HL-60 (cell line): ENCODE data around the gene KSR2.
"Not testable (repeated sequence)": the region's sequence is repeated elsewhere in the genome, so short reads cannot be mapped to it uniquely, and the experiment has no call there.

ENCODE experiments used
- DNase-seq, 2 experiments: peaks; one replicate each; pipeline ENCODE4 v3.0.0-alpha.2; 2010 to 2020; ENCODE audit warnings: low read depth in 1 of 2, low spot score in 1 of 2
- H3K27ac ChIP-seq: fragments of 250-450 bp; sonication (Bioruptor Pico); replicated peaks from 2 replicates; pipeline ENCODE4 v1.5.1; 2020; ENCODE audit warnings: mild to moderate bottlenecking, moderate library complexity
- H3K27me3 ChIP-seq: fragments of 250-450 bp; sonication (Bioruptor Pico); 2 replicates; pipeline ENCODE4 v1.5.1; 2021; ENCODE audit warnings: mild to moderate bottlenecking, moderate library complexity; ENCODE audit not compliant: insufficient read depth, poor library complexity, severe bottlenecking
- H3K4me3 ChIP-seq: replicated peaks from 2 replicates; pipeline ENCODE4 v1.5.1; 2011; ENCODE audit warnings: mild to moderate bottlenecking, control low read depth, low read length; ENCODE audit not compliant: insufficient read depth
- CTCF ChIP-seq: IDR thresholded peaks from one replicate; pipeline ENCODE4 v1.5.1; 2011; ENCODE audit warnings: low read length, control low read depth, inconsistent platforms; ENCODE audit not compliant: insufficient read depth
- GABPA ChIP-seq: IDR thresholded peaks from 2 replicates; pipeline ENCODE4 v1.6.1; 2012; ENCODE audit warnings: low read depth
- POLR2AphosphoS5 ChIP-seq: IDR thresholded peaks from 2 replicates; pipeline ENCODE4 v1.6.1; 2012; ENCODE audit warnings: low read depth
- REST ChIP-seq: IDR thresholded peaks from 2 replicates; pipeline ENCODE4 v1.6.1; 2012; ENCODE audit warnings: low read depth; ENCODE audit not compliant: insufficient replicate concordance
- SPI1 ChIP-seq: IDR thresholded peaks from 2 replicates; pipeline ENCODE4 v1.6.1; 2012; ENCODE audit warnings: low read depth, mild to moderate bottlenecking, borderline replicate concordance

Gene KSR2

GRCh38 chr12:117875744-117876435, 92.9 kb downstream of the KSR2 start:
- TF ChIP-seq POLR2AphosphoS5 (no peak), REST (no peak), CTCF (no peak), SPI1 (no peak), GABPA (no peak)
- H3K27me3 ChIP-seq, result peaks cover 10% of the 10 kb centered on the region
- H3K4me3 ChIP-seq, result no peak overlapping the region
- H3K27ac ChIP-seq, result no peak overlapping the region
- DNase-seq, result no peak

- TF ChIP-seq POLR2AphosphoS5, result no peak
- TF ChIP-seq GABPA, result no peak
- TF ChIP-seq SPI1, result no peak
- peak; percentile 74 for TF ChIP-seq CTCF
- TF ChIP-seq REST, result no peak
- Histone ChIP-seq H3K27ac (no peak overlapping the region), H3K27me3 (peaks cover 10% of the 10 kb centered on the region), H3K4me3 (no peak overlapping the region)
- DNase-seq, result peak; percentile 22 to 46
These were observed 93.9 kb downstream of the KSR2 start for GRCh38 chr12:117874842-117875434.

DNA sequence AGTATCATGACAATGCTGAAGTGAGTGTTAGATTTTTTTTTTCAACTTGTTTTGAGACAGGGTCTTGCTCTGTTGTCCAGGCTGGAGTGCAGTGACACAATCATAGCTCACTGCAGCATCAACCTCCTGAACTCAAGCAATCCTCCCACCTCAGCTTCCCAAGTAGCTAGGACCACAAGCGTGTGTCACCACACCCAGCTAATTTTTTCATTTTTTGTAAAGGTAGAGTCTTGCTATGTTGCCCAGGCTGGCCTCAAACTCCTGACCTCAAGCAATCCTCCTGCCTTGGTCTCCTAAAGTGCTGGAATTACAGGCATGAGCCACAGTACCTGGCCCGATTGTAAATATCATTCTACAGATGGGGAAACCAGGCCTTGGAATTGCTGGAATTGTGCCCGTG, 94.6 kb downstream of the KSR2 start:
- peaks cover 10% of the 10 kb centered on the region for H3K27me3 ChIP-seq
- not testable (repeated sequence) for H3K27ac ChIP-seq, H3K4me3 ChIP-seq

GRCh38 chr12:117872546-117873169, 96.1 kb downstream of the KSR2 start:
- Histone ChIP-seq H3K27ac (no peak overlapping the region), H3K27me3 (peaks cover 8% of the 10 kb centered on the region), H3K4me3 (no peak overlapping the region)
- TF ChIP-seq REST (no peak), CTCF (no peak), SPI1 (no peak), POLR2AphosphoS5 (no peak), GABPA (no peak)
- no peak for DNase-seq

More for the DNA sequence above, 94.6 kb downstream of the KSR2 start:
- DNase-seq, result not testable (repeated sequence)
